A673 (cell line): Measurements from ENCODE around the gene PLAC9.

Source experiments
- EZH2 ChIP-seq: fragments of 200-600 bp; sonication (generic); IDR thresholded peaks from 2 replicates; pipeline ENCODE4 v1.6.1; 2017; ENCODE audit warnings: borderline replicate concordance, low read depth, mild to moderate bottlenecking, mixed read lengths, antibody characterized with exemption, low read length; ENCODE audit not compliant: poor library complexity, severe bottlenecking
- TF ChIP-seq, protein P1 (sequence below): fragments of 300-800, 200-600 bp; sonication (generic); conservative IDR thresholded peaks from 2 replicates; pipeline ENCODE4 v1.5.1; 2017; ENCODE audit warnings: low read depth, mild to moderate bottlenecking, antibody characterized with exemption, low read length, moderate library complexity, mixed read lengths

DNA sequence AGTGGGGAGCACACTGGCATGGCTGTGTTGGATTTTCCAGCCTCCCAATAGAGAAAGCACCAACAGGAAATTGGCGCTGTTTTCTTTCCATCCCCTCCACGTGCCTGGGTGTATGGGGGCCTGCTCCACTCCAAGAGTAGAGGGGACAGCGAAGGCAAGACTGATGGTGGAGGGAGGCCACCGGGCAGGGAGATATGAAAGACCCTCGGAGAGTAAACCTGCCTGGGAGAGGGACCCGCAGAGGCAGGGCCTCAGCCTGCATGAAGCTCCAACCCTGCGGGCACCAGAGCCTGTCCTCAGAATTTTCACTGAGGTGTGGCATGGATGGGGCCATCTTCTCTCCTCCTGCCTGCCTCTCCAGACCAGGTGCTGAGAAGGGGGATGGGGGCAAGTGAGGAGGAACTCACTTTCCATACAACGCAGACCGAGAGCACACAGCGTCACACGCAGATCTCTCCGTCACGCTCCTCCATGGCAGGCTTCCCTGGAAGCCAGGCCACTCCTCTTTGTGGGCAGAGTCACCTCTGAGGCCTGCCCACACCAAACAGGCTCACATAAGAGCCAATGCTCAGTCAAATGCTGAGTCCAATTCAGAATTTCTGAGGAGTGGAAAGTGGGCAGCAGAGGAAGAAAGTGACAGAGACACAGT, 54.0 kb downstream of the PLAC9 start:
- TF ChIP-seq, protein P1, sequence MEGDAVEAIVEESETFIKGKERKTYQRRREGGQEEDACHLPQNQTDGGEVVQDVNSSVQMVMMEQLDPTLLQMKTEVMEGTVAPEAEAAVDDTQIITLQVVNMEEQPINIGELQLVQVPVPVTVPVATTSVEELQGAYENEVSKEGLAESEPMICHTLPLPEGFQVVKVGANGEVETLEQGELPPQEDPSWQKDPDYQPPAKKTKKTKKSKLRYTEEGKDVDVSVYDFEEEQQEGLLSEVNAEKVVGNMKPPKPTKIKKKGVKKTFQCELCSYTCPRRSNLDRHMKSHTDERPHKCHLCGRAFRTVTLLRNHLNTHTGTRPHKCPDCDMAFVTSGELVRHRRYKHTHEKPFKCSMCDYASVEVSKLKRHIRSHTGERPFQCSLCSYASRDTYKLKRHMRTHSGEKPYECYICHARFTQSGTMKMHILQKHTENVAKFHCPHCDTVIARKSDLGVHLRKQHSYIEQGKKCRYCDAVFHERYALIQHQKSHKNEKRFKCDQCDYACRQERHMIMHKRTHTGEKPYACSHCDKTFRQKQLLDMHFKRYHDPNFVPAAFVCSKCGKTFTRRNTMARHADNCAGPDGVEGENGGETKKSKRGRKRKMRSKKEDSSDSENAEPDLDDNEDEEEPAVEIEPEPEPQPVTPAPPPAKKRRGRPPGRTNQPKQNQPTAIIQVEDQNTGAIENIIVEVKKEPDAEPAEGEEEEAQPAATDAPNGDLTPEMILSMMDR = no peak
- TF ChIP-seq EZH2 = no peak
